ENCODE measurements around the gene EHBP1L1.
A peak's percentile ranks its signal among the peaks of the same experiment; 100 is the strongest.

EHBP1L1 gene

GRCh38 chr11:65538915-65539743 lies 36.7 kb upstream of the EHBP1L1 start:
- no peak for TF ChIP-seq JUND (IDR thresholded peaks at IDR 0.05; ENCODE audit: low read depth)
- in situ Hi-C loops (cut with HindIII; ENCODE audit: low pct_unique_long_range_greater_than_20kb, low sequenced_read_pairs), result no loop called here
- no peak for DNase-seq (ENCODE audit: low read depth in 1 of 2, low spot score in 1 of 2)

GRCh38 chr11:65539744-65540289 lies 36.0 kb upstream of the EHBP1L1 start:
- in situ Hi-C loops (cut with HindIII; ENCODE audit: low pct_unique_long_range_greater_than_20kb, low sequenced_read_pairs), result no loop called here
- no peak for TF ChIP-seq JUND (IDR thresholded peaks at IDR 0.05; ENCODE audit: low read depth)
- peak; percentile 95 to 99 for DNase-seq (ENCODE audit: low read depth in 1 of 2, low spot score in 1 of 2)

- DNase-seq (ENCODE audit: low read depth in 1 of 2, low spot score in 1 of 2), result peak; percentile 97 to 100
- in situ Hi-C loops (cut with HindIII; ENCODE audit: low pct_unique_long_range_greater_than_20kb, low sequenced_read_pairs), result no loop called here
- no peak for TF ChIP-seq JUND (IDR thresholded peaks at IDR 0.05; ENCODE audit: low read depth)
These were observed 35.4 kb upstream of the EHBP1L1 start for GRCh38 chr11:65540290-65541092.

GRCh38 chr11:65541093-65541982 lies 34.5 kb upstream of the EHBP1L1 start:
- in situ Hi-C loops (cut with HindIII; ENCODE audit: low pct_unique_long_range_greater_than_20kb, low sequenced_read_pairs), result no loop called here
- DNase-seq (ENCODE audit: low read depth in 1 of 2, low spot score in 1 of 2), result peak; percentile 81 to 86
- TF ChIP-seq JUND (IDR thresholded peaks at IDR 0.05; ENCODE audit: low read depth), result no peak

- in situ Hi-C loops (cut with HindIII; ENCODE audit: low pct_unique_long_range_greater_than_20kb, low sequenced_read_pairs), result no loop called here
- TF ChIP-seq JUND (IDR thresholded peaks at IDR 0.05; ENCODE audit: low read depth), result no peak
- DNase-seq (ENCODE audit: low read depth in 1 of 2, low spot score in 1 of 2), result no peak
These were observed 33.0 kb upstream of the EHBP1L1 start for GRCh38 chr11:65542738-65543390.

GRCh38 chr11:65545853-65546216 lies 30.0 kb upstream of the EHBP1L1 start:
- no peak for DNase-seq (ENCODE audit: low read depth in 1 of 2, low spot score in 1 of 2)
- in situ Hi-C loops (cut with HindIII; ENCODE audit: low pct_unique_long_range_greater_than_20kb, low sequenced_read_pairs), result no loop called here
- no peak for TF ChIP-seq JUND (IDR thresholded peaks at IDR 0.05; ENCODE audit: low read depth)

- no peak for TF ChIP-seq JUND (IDR thresholded peaks at IDR 0.05; ENCODE audit: low read depth)
- in situ Hi-C loops (cut with HindIII; ENCODE audit: low pct_unique_long_range_greater_than_20kb, low sequenced_read_pairs), result no loop called here
- peak; percentile 97 to 99 for DNase-seq (ENCODE audit: low read depth in 1 of 2, low spot score in 1 of 2)
These were observed 29.5 kb upstream of the EHBP1L1 start for GRCh38 chr11:65546217-65546958.

GRCh38 chr11:65547446-65548125 lies 28.3 kb upstream of the EHBP1L1 start:
- TF ChIP-seq JUND (IDR thresholded peaks at IDR 0.05; ENCODE audit: low read depth), result no peak
- in situ Hi-C loops (cut with HindIII; ENCODE audit: low pct_unique_long_range_greater_than_20kb, low sequenced_read_pairs), result no loop called here
- DNase-seq (ENCODE audit: low read depth in 1 of 2, low spot score in 1 of 2), result no peak

- TF ChIP-seq JUND (IDR thresholded peaks at IDR 0.05; ENCODE audit: low read depth), result no peak
- DNase-seq (ENCODE audit: low read depth in 1 of 2, low spot score in 1 of 2), result no peak
- in situ Hi-C loops (cut with HindIII; ENCODE audit: low pct_unique_long_range_greater_than_20kb, low sequenced_read_pairs), result no loop called here
These were observed 27.5 kb upstream of the EHBP1L1 start for GRCh38 chr11:65548395-65548794.

GRCh38 chr11:65549096-65549495 lies 26.8 kb upstream of the EHBP1L1 start:
- no peak for TF ChIP-seq JUND (IDR thresholded peaks at IDR 0.05; ENCODE audit: low read depth)
- DNase-seq (ENCODE audit: low read depth in 1 of 2, low spot score in 1 of 2), result no peak
- in situ Hi-C loops (cut with HindIII; ENCODE audit: low pct_unique_long_range_greater_than_20kb, low sequenced_read_pairs), result no loop called here
